Astrocyte (in vitro differentiated cells and primary cell): Measurements from ENCODE around the gene PPRC1. TPM values are rescaled to one million over a fixed set of nuclear protein-coding genes. Genes with fewer than 3 reads are reported as not detected.

Experiments
- DNase-seq: peaks from one replicate; pipeline ENCODE4 v3.0.0-alpha.2; 2010; ENCODE audit warnings: low read depth
- FAIRE-seq: peaks from 2 replicates; lab custom pipeline; 2011; peaks lifted over from hg19 to GRCh38; lab: Jason Lieb, UNC
- H2AFZ ChIP-seq: 2 replicates; pipeline ENCODE4 v1.6.0; 2012; ENCODE audit warnings: low read depth, low read length, inconsistent platforms
- H3K27ac ChIP-seq: 2 replicates; pipeline ENCODE4 v1.5.1; 2011; ENCODE audit warnings: low read depth, low read length, inconsistent platforms
- H3K27me3 ChIP-seq: 2 replicates; pipeline ENCODE4 v1.6.0; 2011; ENCODE audit warnings: low read length, inconsistent platforms; ENCODE audit not compliant: insufficient read depth
- H3K36me3 ChIP-seq: 2 replicates; pipeline ENCODE4 v1.5.1; 2011; ENCODE audit warnings: low read length, inconsistent platforms; ENCODE audit not compliant: insufficient read depth
- H3K4me1 ChIP-seq: 2 replicates; pipeline ENCODE4 v1.5.1; 2011; ENCODE audit warnings: low read length, inconsistent platforms; ENCODE audit not compliant: insufficient read depth
- H3K4me2 ChIP-seq: 2 replicates; pipeline ENCODE4 v1.6.0; 2012; ENCODE audit warnings: low read length, inconsistent platforms
- H3K4me3 ChIP-seq: 2 replicates; pipeline ENCODE4 v1.5.1; 2011; ENCODE audit warnings: low read depth, mild to moderate bottlenecking, low read length, inconsistent platforms; ENCODE audit not compliant: insufficient read depth
- H3K79me2 ChIP-seq: 2 replicates; pipeline ENCODE4 v1.6.0; 2012; ENCODE audit warnings: mild to moderate bottlenecking, low read length, inconsistent platforms; ENCODE audit not compliant: insufficient read depth
- H3K9ac ChIP-seq: 2 replicates; pipeline ENCODE4 v1.6.0; 2012; ENCODE audit warnings: mild to moderate bottlenecking, low read length, inconsistent platforms
- H3K9me3 ChIP-seq: 2 replicates; pipeline ENCODE4 v1.5.1; 2012; ENCODE audit warnings: low read depth, mild to moderate bottlenecking, low read length, inconsistent platforms; ENCODE audit not compliant: insufficient read depth
- H4K20me1 ChIP-seq: 2 replicates; pipeline ENCODE4 v1.6.0; 2012; ENCODE audit warnings: low read length, inconsistent platforms; ENCODE audit not compliant: insufficient read depth
- H3K27ac Mint-ChIP-seq: one replicate; pipeline ENCODE4 v1.8.0; 2021; ENCODE audit warnings: mild to moderate bottlenecking, mixed read lengths; ENCODE audit not compliant: unreplicated experiment
- H3K27me3 Mint-ChIP-seq: one replicate; pipeline ENCODE4 v1.8.0; 2021; ENCODE audit warnings: low read depth, mixed read lengths; ENCODE audit not compliant: unreplicated experiment
- H3K36me3 Mint-ChIP-seq: one replicate; pipeline ENCODE4 v1.8.0; 2021; ENCODE audit warnings: low read depth, mixed read lengths; ENCODE audit not compliant: unreplicated experiment
- H3K4me1 Mint-ChIP-seq: one replicate; pipeline ENCODE4 v1.8.0; 2021; ENCODE audit warnings: low read depth, mixed read lengths; ENCODE audit not compliant: unreplicated experiment
- H3K4me3 Mint-ChIP-seq: one replicate; pipeline ENCODE4 v1.8.0; 2021; ENCODE audit warnings: mild to moderate bottlenecking, moderate library complexity, mixed read lengths; ENCODE audit not compliant: unreplicated experiment
- H3K9me3 Mint-ChIP-seq: one replicate; pipeline ENCODE4 v1.8.0; 2021; ENCODE audit warnings: mild to moderate bottlenecking, mixed read lengths; ENCODE audit not compliant: unreplicated experiment
- EZH2 ChIP-seq: IDR thresholded peaks from 2 replicates; pipeline ENCODE4 v1.6.1; 2012; ENCODE audit warnings: mild to moderate bottlenecking, low read length, inconsistent platforms; ENCODE audit not compliant: insufficient read depth
- total RNA-seq: library from RNA; stranded (reverse); gene quantifications from 2 replicates; pipeline ENCODE4 v1.2.1, GENCODE V29; 2021
- TF ChIP-seq, protein P1 (sequence below): IDR thresholded peaks from 2 replicates; pipeline ENCODE4 v1.5.1; 2011; ENCODE audit warnings: low read depth, mild to moderate bottlenecking, inconsistent platforms, low read length, moderate library complexity; ENCODE audit not compliant: insufficient read depth

Gene PPRC1
- total RNA-seq, 1 donor from 2014 or later = 56.9 TPM

DNA sequence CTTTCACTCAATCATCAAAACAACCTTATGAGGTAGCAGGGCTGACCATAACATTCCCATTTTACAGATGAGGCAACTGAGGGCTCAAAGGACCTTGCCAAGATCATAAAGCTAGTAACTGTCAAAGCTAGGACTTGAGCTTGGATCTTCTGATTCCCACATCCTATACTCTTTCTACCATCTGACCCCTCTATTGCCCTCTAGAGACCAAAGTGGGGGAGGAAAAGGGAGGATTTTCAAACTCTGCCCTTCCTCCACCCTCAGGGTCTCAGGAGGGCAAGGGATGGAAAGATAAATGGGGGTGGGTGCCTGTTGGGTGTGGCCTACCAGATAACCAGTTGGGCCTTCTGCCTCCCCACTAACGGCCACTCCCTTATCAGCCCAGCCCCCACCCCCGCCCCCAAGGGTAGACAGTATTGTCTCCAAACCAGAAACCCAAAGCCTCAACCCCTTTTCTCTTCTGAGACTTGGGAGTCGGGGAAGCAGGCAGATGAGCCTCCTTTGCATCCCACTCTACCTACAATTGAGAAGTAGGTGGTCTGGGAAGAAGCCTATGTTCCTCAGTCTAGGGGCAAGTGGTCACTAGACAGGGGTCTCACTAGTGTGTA is 20.5 kb upstream of the PPRC1 start:
- Mint-ChIP-seq H3K27ac (peak overlapping the region; percentile 58), H3K27me3 (no peaks in the 10 kb centered on the region), H3K4me3 (peak overlapping the region; percentile 96), H3K4me1 (peaks cover 46% of the 10 kb centered on the region), H3K9me3 (no peaks in the 10 kb centered on the region), H3K36me3 (peaks cover 31% of the 10 kb centered on the region)
- H3K27me3 ChIP-seq = no peaks in the 10 kb centered on the region
- H3K4me2 ChIP-seq = peak overlapping the region; percentile 93
- H3K27ac ChIP-seq = no peak overlapping the region
- no peak overlapping the region for H2AFZ ChIP-seq
- DNase-seq (no peak), FAIRE-seq (no peak)
- peaks cover 29% of the 10 kb centered on the region for H3K36me3 ChIP-seq
- TF ChIP-seq EZH2 = no peak
- TF ChIP-seq, protein P1, sequence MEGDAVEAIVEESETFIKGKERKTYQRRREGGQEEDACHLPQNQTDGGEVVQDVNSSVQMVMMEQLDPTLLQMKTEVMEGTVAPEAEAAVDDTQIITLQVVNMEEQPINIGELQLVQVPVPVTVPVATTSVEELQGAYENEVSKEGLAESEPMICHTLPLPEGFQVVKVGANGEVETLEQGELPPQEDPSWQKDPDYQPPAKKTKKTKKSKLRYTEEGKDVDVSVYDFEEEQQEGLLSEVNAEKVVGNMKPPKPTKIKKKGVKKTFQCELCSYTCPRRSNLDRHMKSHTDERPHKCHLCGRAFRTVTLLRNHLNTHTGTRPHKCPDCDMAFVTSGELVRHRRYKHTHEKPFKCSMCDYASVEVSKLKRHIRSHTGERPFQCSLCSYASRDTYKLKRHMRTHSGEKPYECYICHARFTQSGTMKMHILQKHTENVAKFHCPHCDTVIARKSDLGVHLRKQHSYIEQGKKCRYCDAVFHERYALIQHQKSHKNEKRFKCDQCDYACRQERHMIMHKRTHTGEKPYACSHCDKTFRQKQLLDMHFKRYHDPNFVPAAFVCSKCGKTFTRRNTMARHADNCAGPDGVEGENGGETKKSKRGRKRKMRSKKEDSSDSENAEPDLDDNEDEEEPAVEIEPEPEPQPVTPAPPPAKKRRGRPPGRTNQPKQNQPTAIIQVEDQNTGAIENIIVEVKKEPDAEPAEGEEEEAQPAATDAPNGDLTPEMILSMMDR = no peak
- peaks cover 33% of the 10 kb centered on the region for H3K4me1 ChIP-seq
- H4K20me1 ChIP-seq = peaks cover 63% of the 10 kb centered on the region
- peak overlapping the region; percentile 64 for H3K4me3 ChIP-seq
- H3K9me3 ChIP-seq = no peaks in the 10 kb centered on the region
- H3K9ac ChIP-seq = peak overlapping the region; percentile 88
- H3K79me2 ChIP-seq = peaks cover 64% of the 10 kb centered on the region

DNA sequence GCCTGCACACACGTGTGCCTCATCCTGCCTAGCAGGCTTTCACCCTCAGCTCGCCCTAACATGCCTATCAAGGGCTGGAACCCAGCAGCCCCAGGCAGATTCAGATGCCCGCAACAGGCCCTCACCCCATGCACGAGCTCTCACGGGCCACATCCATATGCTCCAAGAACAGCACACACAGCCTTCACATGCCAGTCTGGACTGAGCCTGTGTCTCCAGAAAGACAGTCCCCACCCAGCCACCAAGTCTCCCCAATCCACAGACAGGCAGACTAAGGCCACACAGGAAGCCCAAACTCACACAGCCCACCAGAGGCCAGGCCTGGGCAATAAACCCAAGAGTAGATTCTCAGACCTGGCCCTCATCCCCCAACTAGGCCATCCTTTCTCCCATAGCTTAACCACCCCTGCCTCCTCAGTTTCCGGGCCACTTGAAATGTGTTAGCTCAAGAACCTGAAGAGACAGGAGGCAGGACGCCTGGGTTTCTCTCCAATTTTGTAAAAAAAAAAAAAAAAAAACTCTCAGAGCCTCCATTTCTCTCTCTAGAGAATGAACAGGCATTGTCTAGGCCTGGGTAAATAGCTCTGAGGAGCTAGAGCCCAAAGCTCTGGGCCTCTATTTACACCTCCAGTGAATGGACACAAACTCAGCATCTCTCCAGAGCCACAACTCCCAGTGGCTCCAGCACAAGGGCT is 19.4 kb upstream of the PPRC1 start:
- DNase-seq (no peak), FAIRE-seq (no peak)
- peak overlapping the region; percentile 96 for H3K4me3 Mint-ChIP-seq
- H3K4me1 Mint-ChIP-seq = peaks cover 53% of the 10 kb centered on the region
- Histone ChIP-seq H3K27me3 (no peaks in the 10 kb centered on the region), H3K27ac (peak overlapping the region; percentile 54), H3K79me2 (peaks cover 74% of the 10 kb centered on the region), H3K4me3 (peak overlapping the region; percentile 64), H4K20me1 (peaks cover 65% of the 10 kb centered on the region), H3K4me2 (peak overlapping the region; percentile 93), H3K4me1 (peaks cover 43% of the 10 kb centered on the region), H3K36me3 (peaks cover 27% of the 10 kb centered on the region), H2AFZ (no peak overlapping the region), H3K9ac (peak overlapping the region; percentile 88), H3K9me3 (no peaks in the 10 kb centered on the region)
- no peaks in the 10 kb centered on the region for H3K9me3 Mint-ChIP-seq
- peaks cover 27% of the 10 kb centered on the region for H3K36me3 Mint-ChIP-seq
- TF ChIP-seq EZH2 = no peak
- TF ChIP-seq, protein P1 = no peak
- no peaks in the 10 kb centered on the region for H3K27me3 Mint-ChIP-seq
- H3K27ac Mint-ChIP-seq = peak overlapping the region; percentile 91
